Measurements from ENCODE around the gene CCAR1.
"Not testable (repeated sequence)": the region's sequence is repeated elsewhere in the genome, so short reads cannot be mapped to it uniquely, and the experiment has no call there.

CCAR1 gene

GRCh38 chr10:68828833-68829232 lies 107.8 kb downstream of the CCAR1 start:
- no peak for DNase-seq (ENCODE audit: low read depth)

GRCh38 chr10:68829521-68829920 lies 108.5 kb downstream of the CCAR1 start:
- no peak for DNase-seq (ENCODE audit: low read depth)

DNA sequence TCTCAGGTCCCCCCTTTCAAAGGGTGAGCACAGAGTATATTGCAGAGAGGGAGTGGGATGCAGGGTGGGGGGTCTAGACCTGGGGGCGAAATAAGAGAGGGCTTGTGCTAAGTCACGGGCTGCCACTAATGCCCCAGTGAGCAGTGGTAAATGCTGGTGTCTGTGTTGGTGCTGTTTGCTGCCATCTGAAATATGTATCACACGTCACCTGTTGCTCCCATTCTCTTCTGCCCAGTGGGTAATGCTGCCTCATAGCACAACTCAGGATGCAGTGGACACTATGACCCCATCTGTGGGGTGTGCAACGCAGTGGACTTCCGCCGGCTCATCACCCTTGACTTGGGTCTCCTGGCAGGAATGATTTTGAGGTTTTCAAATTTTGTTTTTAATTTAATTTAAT lies 108.9 kb downstream of the CCAR1 start:
- no peak for DNase-seq (ENCODE audit: low read depth)

DNA sequence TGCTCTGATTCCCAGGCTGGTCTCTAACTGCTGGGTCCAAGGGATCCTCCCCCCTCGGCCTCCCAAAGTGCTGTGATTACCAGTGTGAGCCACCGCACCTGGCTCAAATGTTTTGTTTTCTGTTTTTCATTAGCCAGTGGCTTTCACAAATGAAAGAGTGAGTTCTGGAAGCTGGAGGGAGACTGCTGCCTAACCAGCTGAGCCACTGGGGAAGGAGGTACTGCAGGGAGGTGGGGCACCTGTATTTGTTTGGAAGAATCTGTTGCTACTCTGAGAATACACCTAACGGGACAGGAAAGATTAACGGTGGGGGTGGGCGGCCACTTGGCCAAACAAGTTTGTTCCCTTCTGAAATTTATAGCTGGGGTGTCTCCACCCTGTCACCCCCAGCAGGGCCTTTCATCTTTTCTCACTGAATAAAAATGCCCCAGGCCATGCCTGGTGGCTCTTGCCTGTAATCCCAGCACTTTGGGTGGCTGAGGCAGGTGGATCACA lies 111.0 kb downstream of the CCAR1 start:
- DNase-seq (ENCODE audit: low read depth), result no peak

DNA sequence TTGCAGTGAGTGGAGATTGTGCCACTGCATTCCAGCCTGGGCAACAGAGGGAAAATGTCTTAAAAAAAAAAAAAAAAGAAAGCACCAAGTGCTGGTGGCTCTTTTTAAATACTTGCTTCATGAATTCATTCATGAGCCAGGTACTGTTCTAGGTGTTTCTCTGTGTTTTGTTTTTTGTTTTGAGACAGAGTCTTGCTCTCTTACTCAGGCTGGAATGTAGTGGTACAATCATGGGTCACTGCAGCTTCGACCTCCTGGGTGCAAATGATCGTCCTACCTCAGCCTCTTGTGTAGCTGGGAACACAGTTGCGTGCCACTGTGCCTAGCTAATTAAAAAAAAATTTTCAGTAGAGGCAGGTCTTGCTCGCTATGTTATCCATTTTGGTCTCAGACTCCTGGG lies 111.6 kb downstream of the CCAR1 start:
- no peak for DNase-seq (ENCODE audit: low read depth)

DNA sequence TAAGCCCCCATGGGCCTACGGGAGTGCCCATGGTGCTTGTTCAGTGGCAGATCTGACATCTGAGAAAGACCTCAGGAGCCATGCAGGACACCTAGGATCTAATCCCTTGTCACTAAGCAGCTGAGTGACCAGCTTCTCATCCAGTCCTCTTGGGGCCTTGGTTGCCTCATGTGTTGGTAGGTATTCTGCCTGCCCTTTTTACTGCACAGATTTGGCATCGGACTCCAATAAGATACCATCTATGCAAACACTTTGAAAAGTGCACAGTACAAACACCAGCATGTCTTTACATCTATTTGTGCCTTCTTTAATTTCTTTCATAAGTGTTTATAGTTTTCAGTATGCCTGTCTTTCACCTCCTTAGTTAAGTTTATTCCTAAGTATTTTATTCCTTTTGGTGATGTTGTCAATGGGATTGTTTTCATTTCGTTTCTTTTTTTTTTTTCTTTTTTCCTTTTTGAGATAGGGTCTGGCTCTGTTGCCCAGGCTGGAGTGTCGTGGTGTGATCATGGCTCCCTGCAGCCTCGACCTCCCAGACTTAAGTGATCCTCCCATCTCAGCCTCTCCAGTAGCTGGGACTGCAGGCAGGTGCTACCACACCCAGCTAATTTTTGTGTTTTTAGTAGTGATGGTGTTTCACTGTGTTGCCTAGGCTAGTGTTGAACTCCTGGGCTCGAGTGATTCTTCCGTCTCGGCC lies 116.7 kb downstream of the CCAR1 start:
- no peak for DNase-seq (ENCODE audit: low read depth)

DNA sequence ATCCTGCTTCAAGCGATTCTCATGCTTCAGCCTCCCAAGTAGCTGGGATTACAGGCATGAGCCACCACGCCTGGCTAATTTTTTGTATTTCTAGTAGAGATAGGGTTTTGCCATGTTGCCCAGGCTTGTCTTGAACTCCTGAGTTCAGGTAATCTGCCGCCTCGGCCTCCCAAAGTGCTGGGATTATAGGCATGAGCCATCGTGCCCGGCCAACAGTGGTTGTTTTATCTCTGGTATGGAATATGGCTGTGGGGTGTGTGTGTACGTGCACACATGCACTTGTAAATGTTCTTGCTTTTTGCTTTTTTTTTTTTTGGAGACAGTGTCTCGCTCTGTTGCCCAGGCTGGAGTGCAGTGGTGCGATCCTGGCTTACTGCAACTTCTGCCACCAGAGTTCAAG lies 119.6 kb downstream of the CCAR1 start:
- DNase-seq (ENCODE audit: low read depth), result not testable (repeated sequence)

All from stimulated activated CD8-positive, alpha-beta memory T cell treated with anti-CD3 and anti-CD28 coated beads, Interleukin-12 subunit alpha, Interleukin-12 subunit beta, amount 100 ng/mL, for 1 hour (primary cell).